HepG2 (cell line): ENCODE results near the gene ANKRD12. TPM values are rescaled to one million over a fixed set of nuclear protein-coding genes. Genes with fewer than 3 reads are reported as not detected.

ENCODE experiments used
- ATF1 ChIP-seq: IDR thresholded peaks from 2 replicates; pipeline ENCODE4 v1.6.1; 2016; ENCODE audit warnings: mild to moderate bottlenecking, control low read depth
- FOSL2 ChIP-seq: sonication (generic); formaldehyde crosslinking; IDR thresholded peaks from 2 replicates; pipeline ENCODE4 v1.4.0; 2020; ENCODE audit warnings: missing genetic modification reagents
- KDM4B ChIP-seq: sonication (generic); formaldehyde crosslinking; IDR thresholded peaks from 2 replicates; pipeline ENCODE4 v1.4.0; 2020; ENCODE audit warnings: missing genetic modification reagents
- NBN ChIP-seq: fragments of 450-650 bp; conservative IDR thresholded peaks from 2 replicates; pipeline ENCODE4 v1.6.1; 2017
- PLRG1 ChIP-seq: fragments of 450-650 bp; conservative IDR thresholded peaks from 2 replicates; pipeline ENCODE4 v1.6.1; 2016
- ZMYM3 ChIP-seq: sonication (generic); formaldehyde crosslinking; IDR thresholded peaks from 2 replicates; pipeline ENCODE4 v1.5.1; 2020; ENCODE audit warnings: mild to moderate bottlenecking, missing genetic modification reagents
- ZNF564 ChIP-seq: sonication (generic); formaldehyde crosslinking; IDR thresholded peaks from 2 replicates; pipeline ENCODE4 v1.8.1; 2023; ENCODE audit warnings: mild to moderate bottlenecking, missing genetic modification reagents
- ZNF572 ChIP-seq: sonication (generic); formaldehyde crosslinking; IDR thresholded peaks from 2 replicates; pipeline ENCODE4 v1.5.1; 2020; ENCODE audit warnings: mild to moderate bottlenecking, missing genetic modification reagents
- ZNF737 ChIP-seq: sonication (generic); formaldehyde crosslinking; IDR thresholded peaks from 2 replicates; pipeline ENCODE4 v1.5.0; 2020; ENCODE audit warnings: missing genetic modification reagents, mild to moderate bottlenecking, borderline replicate concordance
- polyA plus RNA-seq, 8 experiments: library from polyadenylated mRNA; depleted of rRNA in 3 of 8; stranded (reverse) in 7 of 8; unstranded in 1 of 8; fragments of >200 nt; fragmentation: Illumina TruSeq in 4 of 8; extraction: Trizol in 4 of 8; gene quantifications; 2 replicates each; pipeline versions ENCODE4 v1.2.1 to v1.2.3, GENCODE V29; 2011 to 2016; ENCODE audit warnings: low read depth in 4 of 8, missing spikeins in 1 of 8, mixed read lengths in 1 of 8; ENCODE audit not compliant: insufficient read depth in 1 of 8
- total RNA-seq, 5 experiments: library from RNA; depleted of rRNA; stranded (reverse); fragments of >200 nt; fragmentation: Illumina TruSeq; extraction: Trizol; gene quantifications; 2 replicates each; pipeline ENCODE4 v1.2.3, GENCODE V29; 2016; ENCODE audit warnings: low read depth in 1 of 5
- TF ChIP-seq, protein P1 (sequence below): sonication (generic); formaldehyde crosslinking; conservative IDR thresholded peaks from 2 replicates; pipeline ENCODE4 v1.4.0; 2020; ENCODE audit warnings: missing genetic modification reagents
- TF ChIP-seq, protein P2 (sequence below): sonication (generic); formaldehyde crosslinking; IDR thresholded peaks from 2 replicates; pipeline ENCODE4 v1.8.0; 2022; ENCODE audit warnings: low read depth, missing genetic modification reagents
- TF ChIP-seq, protein P3 (sequence below): sonication (generic); formaldehyde crosslinking; IDR thresholded peaks from 2 replicates; pipeline ENCODE4 v1.4.0; 2020; ENCODE audit warnings: missing genetic modification reagents
- TF ChIP-seq, protein P4 (sequence below): sonication (generic); formaldehyde crosslinking; IDR thresholded peaks from 2 replicates; pipeline ENCODE4 v1.4.0; 2020; ENCODE audit warnings: missing genetic modification reagents
- TF ChIP-seq, protein P5 (sequence below): sonication (generic); formaldehyde crosslinking; IDR thresholded peaks from 2 replicates; pipeline ENCODE4 v1.8.1; 2023; ENCODE audit warnings: mild to moderate bottlenecking, missing genetic modification reagents
- TF ChIP-seq, protein P6 (sequence below): sonication (generic); formaldehyde crosslinking; IDR thresholded peaks from 2 replicates; pipeline ENCODE4 v1.4.0; 2020; ENCODE audit warnings: missing genetic modification reagents, mild to moderate bottlenecking, borderline replicate concordance

The ANKRD12 gene
- total and polyA plus RNA-seq, 2 of the 13 experiments (the other 11 are each of a cell fraction or from before 2014, with no cell fraction given) = 6.0 to 23.2 TPM

DNA sequence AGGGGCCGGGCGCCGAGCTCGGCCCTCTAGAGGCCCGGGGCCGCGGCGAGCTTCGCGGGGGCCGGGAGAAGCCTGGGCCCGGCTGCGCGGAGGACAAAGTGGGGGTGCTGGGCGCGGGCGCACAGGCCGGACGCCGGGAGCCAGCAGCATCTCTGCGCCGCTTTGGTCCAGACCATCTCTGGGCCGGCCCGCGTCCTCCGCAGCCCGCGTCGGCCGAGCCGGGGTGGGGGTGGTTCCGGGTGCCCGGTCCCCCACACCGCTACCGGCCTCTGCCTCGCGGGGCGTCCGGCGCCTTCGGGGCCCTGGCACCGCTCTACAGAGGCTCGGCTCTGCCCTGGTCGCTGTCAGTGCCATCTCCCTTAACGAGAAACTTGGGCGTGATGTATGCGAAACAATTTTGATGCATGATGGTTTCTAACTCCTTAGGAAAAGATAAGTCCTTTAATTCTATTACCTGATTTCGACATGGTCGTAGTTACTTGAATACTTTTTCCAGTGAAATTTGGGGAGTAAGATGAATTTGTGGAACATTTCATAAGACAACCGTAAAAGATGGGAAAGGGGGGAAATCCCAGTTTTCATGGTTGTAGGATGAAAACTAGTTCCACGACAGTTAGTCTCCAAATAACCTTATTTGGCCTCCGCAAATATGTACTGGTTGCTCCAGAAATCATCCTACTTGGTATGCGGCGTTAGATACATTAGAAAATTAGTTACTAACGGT, 198.6 kb downstream of the ANKRD12 start (continued):
- TF ChIP-seq FOSL2 (CRISPR knock-in tag) = no peak
- TF ChIP-seq ATF1 (CRISPR knock-in tag) = no peak
- TF ChIP-seq ZMYM3 = no peak
- no peak for TF ChIP-seq ZNF572
- TF ChIP-seq, protein P1, sequence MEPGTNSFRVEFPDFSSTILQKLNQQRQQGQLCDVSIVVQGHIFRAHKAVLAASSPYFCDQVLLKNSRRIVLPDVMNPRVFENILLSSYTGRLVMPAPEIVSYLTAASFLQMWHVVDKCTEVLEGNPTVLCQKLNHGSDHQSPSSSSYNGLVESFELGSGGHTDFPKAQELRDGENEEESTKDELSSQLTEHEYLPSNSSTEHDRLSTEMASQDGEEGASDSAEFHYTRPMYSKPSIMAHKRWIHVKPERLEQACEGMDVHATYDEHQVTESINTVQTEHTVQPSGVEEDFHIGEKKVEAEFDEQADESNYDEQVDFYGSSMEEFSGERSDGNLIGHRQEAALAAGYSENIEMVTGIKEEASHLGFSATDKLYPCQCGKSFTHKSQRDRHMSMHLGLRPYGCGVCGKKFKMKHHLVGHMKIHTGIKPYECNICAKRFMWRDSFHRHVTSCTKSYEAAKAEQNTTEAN (CRISPR knock-in tag) = 0 out of 2 replicates have a peak, but pooled peaks have one; percentile 45
- TF ChIP-seq, protein P2, sequence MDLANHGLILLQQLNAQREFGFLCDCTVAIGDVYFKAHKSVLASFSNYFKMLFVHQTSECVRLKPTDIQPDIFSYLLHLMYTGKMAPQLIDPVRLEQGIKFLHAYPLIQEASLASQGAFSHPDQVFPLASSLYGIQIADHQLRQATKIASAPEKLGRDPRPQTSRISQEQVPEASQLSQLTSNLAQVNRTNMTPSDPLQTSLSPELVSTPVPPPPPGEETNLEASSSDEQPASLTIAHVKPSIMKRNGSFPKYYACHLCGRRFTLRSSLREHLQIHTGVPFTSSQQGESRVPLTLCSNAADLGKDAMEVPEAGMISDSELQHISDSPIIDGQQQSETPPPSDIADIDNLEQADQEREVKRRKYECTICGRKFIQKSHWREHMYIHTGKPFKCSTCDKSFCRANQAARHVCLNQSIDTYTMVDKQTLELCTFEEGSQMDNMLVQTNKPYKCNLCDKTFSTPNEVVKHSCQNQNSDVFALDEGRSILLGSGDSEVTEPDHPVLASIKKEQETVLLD = no peak
- TF ChIP-seq KDM4B (CRISPR knock-in tag) = no peak
- no peak for TF ChIP-seq ZNF737 (CRISPR knock-in tag)
- TF ChIP-seq, protein P3, sequence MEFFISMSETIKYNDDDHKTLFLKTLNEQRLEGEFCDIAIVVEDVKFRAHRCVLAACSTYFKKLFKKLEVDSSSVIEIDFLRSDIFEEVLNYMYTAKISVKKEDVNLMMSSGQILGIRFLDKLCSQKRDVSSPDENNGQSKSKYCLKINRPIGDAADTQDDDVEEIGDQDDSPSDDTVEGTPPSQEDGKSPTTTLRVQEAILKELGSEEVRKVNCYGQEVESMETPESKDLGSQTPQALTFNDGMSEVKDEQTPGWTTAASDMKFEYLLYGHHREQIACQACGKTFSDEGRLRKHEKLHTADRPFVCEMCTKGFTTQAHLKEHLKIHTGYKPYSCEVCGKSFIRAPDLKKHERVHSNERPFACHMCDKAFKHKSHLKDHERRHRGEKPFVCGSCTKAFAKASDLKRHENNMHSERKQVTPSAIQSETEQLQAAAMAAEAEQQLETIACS (CRISPR knock-in tag) = no peak
- TF ChIP-seq, protein P4, sequence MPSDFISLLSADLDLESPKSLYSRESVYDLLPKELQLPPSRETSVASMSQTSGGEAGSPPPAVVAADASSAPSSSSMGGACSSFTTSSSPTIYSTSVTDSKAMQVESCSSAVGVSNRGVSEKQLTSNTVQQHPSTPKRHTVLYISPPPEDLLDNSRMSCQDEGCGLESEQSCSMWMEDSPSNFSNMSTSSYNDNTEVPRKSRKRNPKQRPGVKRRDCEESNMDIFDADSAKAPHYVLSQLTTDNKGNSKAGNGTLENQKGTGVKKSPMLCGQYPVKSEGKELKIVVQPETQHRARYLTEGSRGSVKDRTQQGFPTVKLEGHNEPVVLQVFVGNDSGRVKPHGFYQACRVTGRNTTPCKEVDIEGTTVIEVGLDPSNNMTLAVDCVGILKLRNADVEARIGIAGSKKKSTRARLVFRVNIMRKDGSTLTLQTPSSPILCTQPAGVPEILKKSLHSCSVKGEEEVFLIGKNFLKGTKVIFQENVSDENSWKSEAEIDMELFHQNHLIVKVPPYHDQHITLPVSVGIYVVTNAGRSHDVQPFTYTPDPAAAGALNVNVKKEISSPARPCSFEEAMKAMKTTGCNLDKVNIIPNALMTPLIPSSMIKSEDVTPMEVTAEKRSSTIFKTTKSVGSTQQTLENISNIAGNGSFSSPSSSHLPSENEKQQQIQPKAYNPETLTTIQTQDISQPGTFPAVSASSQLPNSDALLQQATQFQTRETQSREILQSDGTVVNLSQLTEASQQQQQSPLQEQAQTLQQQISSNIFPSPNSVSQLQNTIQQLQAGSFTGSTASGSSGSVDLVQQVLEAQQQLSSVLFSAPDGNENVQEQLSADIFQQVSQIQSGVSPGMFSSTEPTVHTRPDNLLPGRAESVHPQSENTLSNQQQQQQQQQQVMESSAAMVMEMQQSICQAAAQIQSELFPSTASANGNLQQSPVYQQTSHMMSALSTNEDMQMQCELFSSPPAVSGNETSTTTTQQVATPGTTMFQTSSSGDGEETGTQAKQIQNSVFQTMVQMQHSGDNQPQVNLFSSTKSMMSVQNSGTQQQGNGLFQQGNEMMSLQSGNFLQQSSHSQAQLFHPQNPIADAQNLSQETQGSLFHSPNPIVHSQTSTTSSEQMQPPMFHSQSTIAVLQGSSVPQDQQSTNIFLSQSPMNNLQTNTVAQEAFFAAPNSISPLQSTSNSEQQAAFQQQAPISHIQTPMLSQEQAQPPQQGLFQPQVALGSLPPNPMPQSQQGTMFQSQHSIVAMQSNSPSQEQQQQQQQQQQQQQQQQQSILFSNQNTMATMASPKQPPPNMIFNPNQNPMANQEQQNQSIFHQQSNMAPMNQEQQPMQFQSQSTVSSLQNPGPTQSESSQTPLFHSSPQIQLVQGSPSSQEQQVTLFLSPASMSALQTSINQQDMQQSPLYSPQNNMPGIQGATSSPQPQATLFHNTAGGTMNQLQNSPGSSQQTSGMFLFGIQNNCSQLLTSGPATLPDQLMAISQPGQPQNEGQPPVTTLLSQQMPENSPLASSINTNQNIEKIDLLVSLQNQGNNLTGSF = 0 out of 2 replicates have a peak, but pooled peaks have one; percentile 30
- no peak for TF ChIP-seq PLRG1
- no peak for TF ChIP-seq NBN
- TF ChIP-seq, protein P5, sequence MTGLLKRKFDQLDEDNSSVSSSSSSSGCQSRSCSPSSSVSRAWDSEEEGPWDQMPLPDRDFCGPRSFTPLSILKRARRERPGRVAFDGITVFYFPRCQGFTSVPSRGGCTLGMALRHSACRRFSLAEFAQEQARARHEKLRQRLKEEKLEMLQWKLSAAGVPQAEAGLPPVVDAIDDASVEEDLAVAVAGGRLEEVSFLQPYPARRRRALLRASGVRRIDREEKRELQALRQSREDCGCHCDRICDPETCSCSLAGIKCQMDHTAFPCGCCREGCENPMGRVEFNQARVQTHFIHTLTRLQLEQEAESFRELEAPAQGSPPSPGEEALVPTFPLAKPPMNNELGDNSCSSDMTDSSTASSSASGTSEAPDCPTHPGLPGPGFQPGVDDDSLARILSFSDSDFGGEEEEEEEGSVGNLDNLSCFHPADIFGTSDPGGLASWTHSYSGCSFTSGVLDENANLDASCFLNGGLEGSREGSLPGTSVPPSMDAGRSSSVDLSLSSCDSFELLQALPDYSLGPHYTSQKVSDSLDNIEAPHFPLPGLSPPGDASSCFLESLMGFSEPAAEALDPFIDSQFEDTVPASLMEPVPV = no peak
- TF ChIP-seq ZNF564 (CRISPR knock-in tag) = no peak
- TF ChIP-seq, protein P6, sequence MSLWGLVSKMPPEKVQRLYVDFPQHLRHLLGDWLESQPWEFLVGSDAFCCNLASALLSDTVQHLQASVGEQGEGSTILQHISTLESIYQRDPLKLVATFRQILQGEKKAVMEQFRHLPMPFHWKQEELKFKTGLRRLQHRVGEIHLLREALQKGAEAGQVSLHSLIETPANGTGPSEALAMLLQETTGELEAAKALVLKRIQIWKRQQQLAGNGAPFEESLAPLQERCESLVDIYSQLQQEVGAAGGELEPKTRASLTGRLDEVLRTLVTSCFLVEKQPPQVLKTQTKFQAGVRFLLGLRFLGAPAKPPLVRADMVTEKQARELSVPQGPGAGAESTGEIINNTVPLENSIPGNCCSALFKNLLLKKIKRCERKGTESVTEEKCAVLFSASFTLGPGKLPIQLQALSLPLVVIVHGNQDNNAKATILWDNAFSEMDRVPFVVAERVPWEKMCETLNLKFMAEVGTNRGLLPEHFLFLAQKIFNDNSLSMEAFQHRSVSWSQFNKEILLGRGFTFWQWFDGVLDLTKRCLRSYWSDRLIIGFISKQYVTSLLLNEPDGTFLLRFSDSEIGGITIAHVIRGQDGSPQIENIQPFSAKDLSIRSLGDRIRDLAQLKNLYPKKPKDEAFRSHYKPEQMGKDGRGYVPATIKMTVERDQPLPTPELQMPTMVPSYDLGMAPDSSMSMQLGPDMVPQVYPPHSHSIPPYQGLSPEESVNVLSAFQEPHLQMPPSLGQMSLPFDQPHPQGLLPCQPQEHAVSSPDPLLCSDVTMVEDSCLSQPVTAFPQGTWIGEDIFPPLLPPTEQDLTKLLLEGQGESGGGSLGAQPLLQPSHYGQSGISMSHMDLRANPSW (CRISPR knock-in tag) = no peak
